ENCODE results near the gene SPOCK2. TPM values are rescaled to one million over a fixed set of nuclear protein-coding genes. Genes with fewer than 3 reads are reported as not detected.

SPOCK2 gene
- polyA plus RNA-seq, 1 of the 3 experiments (the other 2 are of a cell fraction): 0.18 TPM

- no peak overlapping the region for H3K27ac ChIP-seq (ENCODE audit: low read depth in 2 of 2, low read length in 1 of 2)
- TF ChIP-seq SIN3A (IDR thresholded peaks at IDR 0.05; ENCODE audit: borderline replicate concordance, low read depth, low read length): no peak
- H3K79me2 ChIP-seq (ENCODE audit: insufficient read depth): no peaks in the 10 kb centered on the region
- no peaks in the 10 kb centered on the region for H3K9me2 ChIP-seq
- no peak overlapping the region for H3K4me3 ChIP-seq (ENCODE audit: low read depth in 2 of 2, low read length in 1 of 2)
- no peak overlapping the region for H3K9ac ChIP-seq
- H4K20me1 ChIP-seq (ENCODE audit: insufficient read depth): no peaks in the 10 kb centered on the region
- CTCF ChIA-PET: interaction anchor here (1.2 kb wide), 1 partner anchor 146 kb away, joined by 3 read pairs; no protein-coding TSS in a partner anchor
- WGBS (ENCODE audit: low lambda C conversion rate): 95% methylated on average over 5 of the region's 5 CpGs
- DNase-seq: no peak
- no peak overlapping the region for H3K4me2 ChIP-seq
- no peaks in the 10 kb centered on the region for H3K9me3 ChIP-seq
- H3K27me3 ChIP-seq (ENCODE audit: insufficient read depth): no peaks in the 10 kb centered on the region
- no peaks in the 10 kb centered on the region for H3F3A ChIP-seq (replicated peaks; ENCODE audit: insufficient read depth)
- POLR2A ChIA-PET: no interaction called here
- peaks cover 5 to 17% of the 10 kb centered on the region in 2 experiments; a peak in 3 of 4 replicates for H3K4me1 ChIP-seq (ENCODE audit: control insufficient read depth in 1 of 2, insufficient read depth in 2 of 2, low read depth in 1 of 2, low read length in 1 of 2)
- peaks cover 0 to 15% of the 10 kb centered on the region in 2 experiments for H3K36me3 ChIP-seq (replicated peaks in 1 of 2; ENCODE audit: control insufficient read depth in 1 of 2, insufficient read depth in 2 of 2, low read length in 1 of 2)
- no peak overlapping the region for H2AFZ ChIP-seq (ENCODE audit: low read depth)
Observed at GRCh38 chr10:72105710-72106109, 17.4 kb upstream of the SPOCK2 start.

- Histone ChIP-seq H3K9me3 (no peaks in the 10 kb centered on the region), H3K79me2 (ENCODE audit: insufficient read depth) (no peaks in the 10 kb centered on the region), H3K4me1 (ENCODE audit: control insufficient read depth in 1 of 2, insufficient read depth in 2 of 2, low read depth in 1 of 2, low read length in 1 of 2) (peaks cover 5 to 15% of the 10 kb centered on the region in 2 experiments; a peak in 3 of 4 replicates), H4K20me1 (ENCODE audit: insufficient read depth) (no peaks in the 10 kb centered on the region), H3K9ac (no peak overlapping the region), H3K9me2 (no peaks in the 10 kb centered on the region), H3K4me2 (no peak overlapping the region), H3K27ac (ENCODE audit: low read depth in 2 of 2, low read length in 1 of 2) (no peak overlapping the region; a peak in 1 of 4 replicates), H2AFZ (ENCODE audit: low read depth) (no peak overlapping the region), H3K4me3 (ENCODE audit: low read depth in 2 of 2, low read length in 1 of 2) (no peak overlapping the region), H3F3A (replicated peaks; ENCODE audit: insufficient read depth) (no peaks in the 10 kb centered on the region), H3K27me3 (ENCODE audit: insufficient read depth) (no peaks in the 10 kb centered on the region), H3K36me3 (replicated peaks in 1 of 2; ENCODE audit: control insufficient read depth in 1 of 2, insufficient read depth in 2 of 2, low read length in 1 of 2) (peaks cover 0 to 15% of the 10 kb centered on the region in 2 experiments)
- ChIA-PET CTCF (interaction anchor here (1.0 to 1.2 kb wide), 2 partner anchors 14 to 145 kb away, joined by 3 read pairs; no protein-coding TSS in a partner anchor), POLR2A (no interaction called here)
- 96% methylated on average over 8 of the region's 9 CpGs for WGBS (ENCODE audit: low lambda C conversion rate)
- no peak for DNase-seq
- no peak for TF ChIP-seq FOSL2 (IDR thresholded peaks at IDR 0.05; ENCODE audit: borderline replicate concordance, low read depth)
- no peak for TF ChIP-seq JUND (IDR thresholded peaks at IDR 0.05)
- no peak for TF ChIP-seq FOXJ3 (CRISPR knock-in tag; IDR thresholded peaks at IDR 0.05)
- TF ChIP-seq GABPA (IDR thresholded peaks at IDR 0.05; ENCODE audit: low read depth): no peak
- no peak for TF ChIP-seq ZBTB33 (IDR thresholded peaks at IDR 0.05; ENCODE audit: borderline replicate concordance, low read depth)
- TF ChIP-seq TEAD4 (IDR thresholded peaks at IDR 0.05; ENCODE audit: borderline replicate concordance, insufficient read depth): no peak
- TF ChIP-seq, protein P1, sequence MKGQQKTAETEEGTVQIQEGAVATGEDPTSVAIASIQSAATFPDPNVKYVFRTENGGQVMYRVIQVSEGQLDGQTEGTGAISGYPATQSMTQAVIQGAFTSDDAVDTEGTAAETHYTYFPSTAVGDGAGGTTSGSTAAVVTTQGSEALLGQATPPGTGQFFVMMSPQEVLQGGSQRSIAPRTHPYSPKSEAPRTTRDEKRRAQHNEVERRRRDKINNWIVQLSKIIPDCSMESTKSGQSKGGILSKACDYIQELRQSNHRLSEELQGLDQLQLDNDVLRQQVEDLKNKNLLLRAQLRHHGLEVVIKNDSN (IDR thresholded peaks at IDR 0.05; ENCODE audit: borderline replicate concordance, low read depth): no peak
- TF ChIP-seq PBX3 (IDR thresholded peaks at IDR 0.05): no peak
- TF ChIP-seq IRF3 (IDR thresholded peaks at IDR 0.05; ENCODE audit: low read depth, low read length): no peak
- TF ChIP-seq GATA2 (CRISPR knock-in tag; IDR thresholded peaks at IDR 0.05): no peak
- TF ChIP-seq, protein P2, sequence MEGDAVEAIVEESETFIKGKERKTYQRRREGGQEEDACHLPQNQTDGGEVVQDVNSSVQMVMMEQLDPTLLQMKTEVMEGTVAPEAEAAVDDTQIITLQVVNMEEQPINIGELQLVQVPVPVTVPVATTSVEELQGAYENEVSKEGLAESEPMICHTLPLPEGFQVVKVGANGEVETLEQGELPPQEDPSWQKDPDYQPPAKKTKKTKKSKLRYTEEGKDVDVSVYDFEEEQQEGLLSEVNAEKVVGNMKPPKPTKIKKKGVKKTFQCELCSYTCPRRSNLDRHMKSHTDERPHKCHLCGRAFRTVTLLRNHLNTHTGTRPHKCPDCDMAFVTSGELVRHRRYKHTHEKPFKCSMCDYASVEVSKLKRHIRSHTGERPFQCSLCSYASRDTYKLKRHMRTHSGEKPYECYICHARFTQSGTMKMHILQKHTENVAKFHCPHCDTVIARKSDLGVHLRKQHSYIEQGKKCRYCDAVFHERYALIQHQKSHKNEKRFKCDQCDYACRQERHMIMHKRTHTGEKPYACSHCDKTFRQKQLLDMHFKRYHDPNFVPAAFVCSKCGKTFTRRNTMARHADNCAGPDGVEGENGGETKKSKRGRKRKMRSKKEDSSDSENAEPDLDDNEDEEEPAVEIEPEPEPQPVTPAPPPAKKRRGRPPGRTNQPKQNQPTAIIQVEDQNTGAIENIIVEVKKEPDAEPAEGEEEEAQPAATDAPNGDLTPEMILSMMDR (IDR thresholded peaks at IDR 0.05): no peak
- TF ChIP-seq MAX (IDR thresholded peaks at IDR 0.05; ENCODE audit: low read depth): no peak
- no peak for TF ChIP-seq POLR2AphosphoS5 (IDR thresholded peaks at IDR 0.05; ENCODE audit: low read depth, low read length)
- TF ChIP-seq NRF1 (IDR thresholded peaks at IDR 0.05; ENCODE audit: low read depth, low read length): no peak
- TF ChIP-seq TAF1 (IDR thresholded peaks at IDR 0.05; ENCODE audit: borderline replicate concordance, low read depth, low read length): no peak
- no peak for TF ChIP-seq RFX5 (IDR thresholded peaks at IDR 0.05; ENCODE audit: low read length)
- no peak for TF ChIP-seq USF2 (IDR thresholded peaks at IDR 0.05; ENCODE audit: borderline replicate concordance, low read depth, low read length)
Observed at GRCh38 chr10:72105098-72105475, 16.7 kb upstream of the SPOCK2 start.
